Lower lobe of right lung (tissue), 2 donors: ENCODE measurements around the gene DVL1. TPM values are rescaled to one million over a fixed set of nuclear protein-coding genes. Genes with fewer than 3 reads are reported as not detected.

Experiments
- ATAC-seq, 2 donors: fragments of 200-7000 bp; cut with Tn5 transposase; one replicate each; pipeline ENCODE4 v1.9.1; 2020 to 2022; ENCODE audit warnings: mild to moderate bottlenecking in 2 of 2, moderate library complexity in 2 of 2
- DNase-seq: peaks from one replicate; pipeline ENCODE4 v3.0.0-alpha.2; 2020
- H3K27ac ChIP-seq: fragments of 200-600 bp; one replicate; pipeline ENCODE4 v1.8.0; 2022
- H3K27me3 ChIP-seq: fragments of 200-600 bp; one replicate; pipeline ENCODE4 v1.8.0; 2022; ENCODE audit warnings: low read depth
- H3K36me3 ChIP-seq: fragments of 200-600 bp; one replicate; pipeline ENCODE4 v1.8.0; 2022; ENCODE audit warnings: mild to moderate bottlenecking
- H3K4me1 ChIP-seq: fragments of 200-600 bp; one replicate; pipeline ENCODE4 v1.8.0; 2022
- H3K4me3 ChIP-seq: fragments of 200-600 bp; one replicate; pipeline ENCODE4 v1.8.0; 2022; ENCODE audit warnings: mild to moderate bottlenecking
- H3K9me3 ChIP-seq: fragments of 200-600 bp; one replicate; pipeline ENCODE4 v1.8.0; 2022
- intact Hi-C: fragments of 100-400 bp; cut with DNase I; formaldehyde crosslinking; loops from one replicate; pipeline ENCODE4 v1.11.0; 2022
- total RNA-seq: library from RNA; stranded (reverse); fragmentation: NEBNext Ultra II Directional; extraction: Animal tissue kit (Norgen Biotek cat#: 25700); gene quantifications from one replicate; pipeline ENCODE4 v1.2.1, GENCODE V29; 2021
- TF ChIP-seq, protein P1 (sequence below): fragments of 200-600 bp; IDR thresholded peaks from one replicate; pipeline ENCODE4 v1.8.0; 2022; ENCODE audit warnings: antibody characterized with exemption, mild to moderate bottlenecking
- donor health status: DM: no; HTN: yes; CAD: no; lungs with severe emphysema.

DVL1 gene
- total RNA-seq, 1 donor from 2014 or later = 60.4 TPM

DNA sequence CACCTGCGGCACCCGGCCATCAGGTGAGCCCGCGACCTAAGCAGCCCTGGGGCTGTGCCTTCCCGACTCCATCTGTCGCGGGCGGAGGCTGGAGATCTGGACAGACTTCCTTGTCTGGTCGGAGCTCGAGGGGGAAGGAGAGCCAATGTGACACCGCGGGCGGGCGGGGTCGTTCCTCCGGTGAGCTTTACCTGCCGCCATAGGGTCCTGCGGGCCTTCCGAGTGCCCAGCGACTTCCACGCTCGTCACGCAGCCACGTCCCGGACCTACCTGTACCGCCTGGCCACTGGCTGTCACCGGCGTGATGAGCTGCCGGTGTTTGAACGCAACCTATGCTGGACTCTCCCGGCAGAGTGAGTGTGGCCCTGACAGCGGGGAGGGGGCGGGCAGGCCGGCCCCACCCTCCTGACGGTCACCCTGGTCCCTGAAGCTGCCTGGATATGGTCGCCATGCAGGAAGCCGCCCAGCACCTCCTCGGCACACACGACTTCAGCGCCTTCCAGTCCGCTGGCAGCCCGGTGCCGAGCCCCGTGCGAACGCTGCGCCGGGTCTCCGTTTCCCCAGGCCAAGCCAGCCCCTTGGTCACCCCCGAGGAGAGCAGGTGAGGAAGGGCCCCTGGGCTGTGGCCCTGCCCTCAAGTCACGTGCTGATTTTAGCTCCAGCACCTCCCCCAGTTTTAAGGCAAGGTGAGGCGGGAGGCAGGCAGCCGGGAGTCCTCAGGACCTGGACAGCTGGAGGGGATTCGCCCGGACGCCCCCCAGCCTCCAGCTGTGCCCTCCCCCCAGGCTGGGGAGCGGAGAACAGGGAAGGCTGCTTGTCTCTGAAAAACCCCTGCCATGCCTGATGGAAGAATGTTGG is 39.7 kb downstream of the DVL1 start:
- H3K4me1 ChIP-seq = peaks cover 39% of the 10 kb centered on the region
- ATAC-seq = no peak

DNA sequence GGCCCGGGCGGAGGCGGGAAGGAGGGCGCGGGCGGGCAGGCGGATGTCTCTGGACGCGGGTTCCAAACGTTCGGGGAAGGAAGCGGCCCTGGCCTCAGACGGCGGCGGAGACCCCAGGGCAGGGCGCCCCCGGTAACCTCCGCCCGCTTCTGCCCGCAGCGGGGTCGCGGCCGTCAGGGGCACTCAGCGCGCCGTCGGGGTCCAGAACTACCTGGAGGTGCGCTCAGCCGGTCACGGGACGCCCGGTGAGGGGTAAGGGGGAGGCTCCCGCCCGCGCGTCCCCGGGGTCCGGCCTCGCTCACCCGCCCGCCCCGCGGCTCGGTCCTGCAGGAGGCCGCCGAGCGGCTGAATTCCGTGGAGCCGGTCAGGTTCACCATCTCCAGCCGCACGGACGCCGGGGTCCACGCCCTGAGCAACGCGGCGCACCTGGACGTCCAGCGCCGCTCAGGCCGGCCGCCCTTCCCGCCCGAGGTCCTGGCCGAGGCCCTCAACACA is 40.4 kb downstream of the DVL1 start:
- DNase-seq (no peak), ATAC-seq (peak; percentile 1 to 13)
- Histone ChIP-seq H3K36me3 (peaks cover 44% of the 10 kb centered on the region), H3K9me3 (no peaks in the 10 kb centered on the region), H3K27me3 (no peaks in the 10 kb centered on the region), H3K4me3 (peak overlapping the region; percentile 93), H3K27ac (peak overlapping the region; percentile 93), H3K4me1 (peaks cover 45% of the 10 kb centered on the region)
- TF ChIP-seq, protein P1, sequence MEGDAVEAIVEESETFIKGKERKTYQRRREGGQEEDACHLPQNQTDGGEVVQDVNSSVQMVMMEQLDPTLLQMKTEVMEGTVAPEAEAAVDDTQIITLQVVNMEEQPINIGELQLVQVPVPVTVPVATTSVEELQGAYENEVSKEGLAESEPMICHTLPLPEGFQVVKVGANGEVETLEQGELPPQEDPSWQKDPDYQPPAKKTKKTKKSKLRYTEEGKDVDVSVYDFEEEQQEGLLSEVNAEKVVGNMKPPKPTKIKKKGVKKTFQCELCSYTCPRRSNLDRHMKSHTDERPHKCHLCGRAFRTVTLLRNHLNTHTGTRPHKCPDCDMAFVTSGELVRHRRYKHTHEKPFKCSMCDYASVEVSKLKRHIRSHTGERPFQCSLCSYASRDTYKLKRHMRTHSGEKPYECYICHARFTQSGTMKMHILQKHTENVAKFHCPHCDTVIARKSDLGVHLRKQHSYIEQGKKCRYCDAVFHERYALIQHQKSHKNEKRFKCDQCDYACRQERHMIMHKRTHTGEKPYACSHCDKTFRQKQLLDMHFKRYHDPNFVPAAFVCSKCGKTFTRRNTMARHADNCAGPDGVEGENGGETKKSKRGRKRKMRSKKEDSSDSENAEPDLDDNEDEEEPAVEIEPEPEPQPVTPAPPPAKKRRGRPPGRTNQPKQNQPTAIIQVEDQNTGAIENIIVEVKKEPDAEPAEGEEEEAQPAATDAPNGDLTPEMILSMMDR = no peak
- intact Hi-C loops = no loop called here

More for the DNA sequence above, 39.7 kb downstream of the DVL1 start:
- Histone ChIP-seq H3K9me3 (no peaks in the 10 kb centered on the region), H3K36me3 (peaks cover 50% of the 10 kb centered on the region), H3K27ac (peak overlapping the region; percentile 93), H3K27me3 (no peaks in the 10 kb centered on the region), H3K4me3 (peak overlapping the region; percentile 93)
- TF ChIP-seq, protein P1 = no peak
- DNase-seq = peak; percentile 66
- intact Hi-C loops = no loop called here

DNA sequence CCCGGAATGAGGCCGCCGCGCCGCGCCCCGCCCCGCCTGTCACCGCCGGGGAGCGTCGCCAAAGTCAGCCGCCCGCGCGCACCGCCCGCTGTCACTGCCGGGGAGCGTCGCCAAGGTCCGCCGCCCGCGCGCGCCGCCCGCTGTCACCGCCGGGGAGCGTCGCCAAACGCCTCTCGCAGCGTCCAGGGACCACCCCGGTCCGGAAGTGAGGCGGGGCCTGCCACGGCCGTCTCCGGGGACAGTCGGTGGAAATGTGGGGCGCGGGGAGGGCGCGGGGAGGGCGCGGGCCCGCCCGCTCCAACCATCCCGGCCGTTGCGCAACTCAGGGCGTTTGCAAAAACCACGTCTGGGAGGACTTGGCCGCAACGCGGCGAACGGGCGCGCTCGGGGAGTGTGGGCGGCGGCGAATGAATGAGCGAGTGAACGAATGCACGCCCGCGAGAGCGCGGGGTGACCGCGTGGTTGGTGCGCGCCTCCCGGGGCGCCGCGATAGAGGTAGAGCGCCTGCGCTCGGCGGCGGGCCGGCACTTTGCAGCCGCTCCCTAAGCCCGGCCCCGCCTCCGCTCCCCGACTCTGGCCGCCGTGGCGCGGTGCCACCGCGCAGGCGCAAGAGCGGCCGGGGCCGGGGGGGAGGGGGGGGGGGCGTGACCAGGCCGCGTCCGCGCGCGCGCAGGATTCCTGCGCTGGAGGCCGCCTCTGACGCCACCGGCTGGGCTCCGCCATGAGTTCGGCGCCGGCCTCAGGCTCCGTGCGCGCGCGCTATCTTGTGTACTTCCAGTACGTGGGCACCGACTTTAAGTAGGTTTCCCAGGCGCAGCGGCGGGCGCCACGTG is 41.1 kb downstream of the DVL1 start, which contains the start of the genes ACAP3 and PUSL1:
Gene ACAP3 (minus strand): TSS at position 8 of the 833 bp plus-strand sequence. CDS start 115 bp downstream, outside the sequence.
Gene PUSL1 (plus strand): TSS at position 675 of the 833 bp plus-strand sequence. CDS start 47 bp downstream, at position 722.
- peaks cover 46% of the 10 kb centered on the region for H3K4me1 ChIP-seq
- ATAC-seq (peak; percentile 87 to 91), DNase-seq (peak; percentile 93)
- peak within 1 kb of the TSS; percentile 93 for H3K27ac ChIP-seq
- no peaks in the 10 kb centered on the region for H3K9me3 ChIP-seq
- H3K36me3 ChIP-seq = peaks cover 37% of the 10 kb centered on the region
- intact Hi-C loops = no loop called here
- TF ChIP-seq, protein P1 = peak; percentile 16
- peak within 1 kb of the TSS; percentile 93 for H3K4me3 ChIP-seq
- no peaks in the 10 kb centered on the region for H3K27me3 ChIP-seq

DNA sequence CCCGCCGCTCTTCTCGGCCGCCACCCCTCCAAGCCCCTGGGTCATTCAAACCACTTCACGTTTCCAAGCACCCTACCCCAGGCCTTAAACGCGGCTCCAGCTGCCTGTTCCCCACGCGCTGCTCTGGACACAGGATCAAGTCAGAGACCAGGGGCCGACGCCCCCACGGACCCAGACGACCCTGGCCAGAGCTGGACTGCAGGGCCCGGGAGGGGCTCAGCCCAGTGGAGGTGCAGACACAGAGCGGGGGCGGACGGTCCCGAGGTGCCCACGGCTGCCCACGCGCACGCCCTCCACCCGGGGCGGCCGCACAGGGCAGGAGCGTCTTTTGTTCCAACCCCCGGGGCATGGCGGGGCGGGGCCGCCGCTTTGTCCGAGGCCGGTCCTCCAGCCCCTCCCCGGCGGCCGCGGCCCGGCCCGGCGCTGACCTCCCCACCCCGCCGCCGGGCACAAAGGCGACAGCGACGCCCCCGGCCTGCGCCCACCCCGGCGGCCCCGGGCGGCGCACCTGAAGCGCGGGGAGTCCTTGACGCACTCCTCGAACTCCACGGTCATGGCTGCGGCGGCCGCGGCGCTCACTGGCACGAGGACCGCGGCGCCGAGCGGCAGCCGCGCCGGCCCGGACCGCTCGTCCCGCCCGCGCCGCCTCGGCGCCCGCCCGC is 41.8 kb downstream of the DVL1 start:
- peak overlapping the region; percentile 93 for H3K27ac ChIP-seq
- H3K4me1 ChIP-seq = peaks cover 46% of the 10 kb centered on the region
- H3K4me3 ChIP-seq = peak overlapping the region; percentile 93
- H3K36me3 ChIP-seq = peaks cover 30% of the 10 kb centered on the region
- intact Hi-C loops = no loop called here
- no peaks in the 10 kb centered on the region for H3K27me3 ChIP-seq
- ATAC-seq = peak in 1 of 2 donors; percentile 11
- TF ChIP-seq, protein P1 = no peak
- DNase-seq = peak; percentile 75
- no peaks in the 10 kb centered on the region for H3K9me3 ChIP-seq
